ENCODE results near the gene NFIC.

NFIC gene

GRCh38 chr19:3359919-3360420 lies 6.4 kb upstream of the NFIC start:
- DNase-seq = no peak

- no peak for DNase-seq
Observed at GRCh38 chr19:3360421-3361383, 5.7 kb upstream of the NFIC start.

- DNase-seq = no peak
Observed at GRCh38 chr19:3361384-3362216, 4.8 kb upstream of the NFIC start.

GRCh38 chr19:3362217-3362906 lies 4.0 kb upstream of the NFIC start:
- no peak for DNase-seq

GRCh38 chr19:3363841-3364500 lies 2.4 kb upstream of the NFIC start:
- no peak for DNase-seq

- DNase-seq = no peak
Observed at GRCh38 chr19:3364501-3364858, 1.9 kb upstream of the NFIC start.

GRCh38 chr19:3365093-3365835 lies 1.1 kb upstream of the NFIC start:
- DNase-seq = peak; percentile 80

GRCh38 chr19:3366753-3367627 lies 607 bp downstream of the NFIC start:
- peak; percentile 19 for DNase-seq

- DNase-seq = peak; percentile 15
Observed at GRCh38 chr19:3367628-3368440, 1.5 kb downstream of the NFIC start.

- no peak for DNase-seq
Observed at GRCh38 chr19:3368441-3368795, 2.0 kb downstream of the NFIC start.

- DNase-seq = no peak
Observed at GRCh38 chr19:3368848-3369336, 2.5 kb downstream of the NFIC start.

GRCh38 chr19:3369337-3370213 lies 3.2 kb downstream of the NFIC start:
- peak; percentile 24 for DNase-seq

GRCh38 chr19:3370214-3370720 lies 3.9 kb downstream of the NFIC start:
- no peak for DNase-seq

GRCh38 chr19:3370728-3371591 lies 4.6 kb downstream of the NFIC start:
- DNase-seq = no peak

- no peak for DNase-seq
Observed at GRCh38 chr19:3372413-3372812, 6.0 kb downstream of the NFIC start.

GRCh38 chr19:3373971-3374368 lies 7.6 kb downstream of the NFIC start:
- no peak for DNase-seq

- no peak for DNase-seq
Observed at GRCh38 chr19:3374369-3375112, 8.2 kb downstream of the NFIC start.
